Measurements from ENCODE around the gene DMC1. TPM values are rescaled to one million over a fixed set of nuclear protein-coding genes. Genes with fewer than 3 reads are reported as not detected.

Gene DMC1
- total and polyA plus RNA-seq, 11 donors = 0.12 to 2.4 (median 0.51) TPM

DNA sequence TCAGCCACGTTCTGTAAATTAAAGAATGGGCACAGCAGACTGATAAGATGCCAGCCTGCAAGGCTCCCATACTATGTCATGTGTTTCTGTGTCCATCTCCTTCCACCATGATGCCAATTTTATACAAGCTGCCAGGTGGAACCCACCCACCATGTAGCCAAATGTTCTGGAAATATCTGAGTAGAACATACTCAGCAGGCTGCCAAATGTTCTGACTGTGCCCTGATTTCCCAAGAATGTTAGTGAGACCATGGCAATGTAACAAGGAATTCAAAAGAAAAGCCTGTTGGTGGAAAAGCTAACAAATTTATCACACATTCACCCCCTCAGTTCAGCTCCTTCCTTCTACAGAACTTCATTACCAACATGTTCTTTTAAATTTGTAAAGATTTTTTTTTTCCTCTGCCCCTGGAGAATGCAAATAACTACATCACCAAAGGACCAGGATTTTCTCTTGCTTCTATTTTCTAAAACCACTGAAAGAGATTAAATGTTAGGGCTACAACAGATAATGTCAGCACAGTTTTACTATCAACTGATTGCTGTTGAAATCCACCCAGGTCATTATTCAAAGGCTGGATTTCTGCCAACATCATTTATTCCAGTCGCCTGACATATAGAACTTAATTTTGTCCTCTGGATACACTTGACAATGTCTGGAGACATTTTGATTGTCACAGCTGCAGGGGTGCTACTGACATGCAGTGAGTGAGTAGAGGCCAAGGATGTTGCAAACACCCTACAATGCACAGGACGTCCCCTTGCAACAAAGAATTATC is 3.1 kb downstream of the DMC1 start:
- Histone ChIP-seq H3K4me3 (no peak overlapping the region), H3K4me1 (peaks cover 0 to 36% (median 14%) of the 10 kb centered on the region in 12 donors), H3K27ac (peak overlapping the region in 2 of 12 donors; percentile 12 to 31), H3K9me3 (no peaks in the 10 kb centered on the region), H3K36me3 (no peaks in the 10 kb centered on the region), H3K27me3 (peaks cover 0 to 9% (median 0%) of the 10 kb centered on the region in 9 donors)
- DNase-seq (no peak), ATAC-seq (no peak)
- WGBS, 4 donors = 45 to 48% (median 46%) methylated on average over 3 of the region's 3 CpGs
- TF ChIP-seq POLR2A (IDR thresholded peaks at IDR 0.05) = no peak
- TF ChIP-seq, protein P1, sequence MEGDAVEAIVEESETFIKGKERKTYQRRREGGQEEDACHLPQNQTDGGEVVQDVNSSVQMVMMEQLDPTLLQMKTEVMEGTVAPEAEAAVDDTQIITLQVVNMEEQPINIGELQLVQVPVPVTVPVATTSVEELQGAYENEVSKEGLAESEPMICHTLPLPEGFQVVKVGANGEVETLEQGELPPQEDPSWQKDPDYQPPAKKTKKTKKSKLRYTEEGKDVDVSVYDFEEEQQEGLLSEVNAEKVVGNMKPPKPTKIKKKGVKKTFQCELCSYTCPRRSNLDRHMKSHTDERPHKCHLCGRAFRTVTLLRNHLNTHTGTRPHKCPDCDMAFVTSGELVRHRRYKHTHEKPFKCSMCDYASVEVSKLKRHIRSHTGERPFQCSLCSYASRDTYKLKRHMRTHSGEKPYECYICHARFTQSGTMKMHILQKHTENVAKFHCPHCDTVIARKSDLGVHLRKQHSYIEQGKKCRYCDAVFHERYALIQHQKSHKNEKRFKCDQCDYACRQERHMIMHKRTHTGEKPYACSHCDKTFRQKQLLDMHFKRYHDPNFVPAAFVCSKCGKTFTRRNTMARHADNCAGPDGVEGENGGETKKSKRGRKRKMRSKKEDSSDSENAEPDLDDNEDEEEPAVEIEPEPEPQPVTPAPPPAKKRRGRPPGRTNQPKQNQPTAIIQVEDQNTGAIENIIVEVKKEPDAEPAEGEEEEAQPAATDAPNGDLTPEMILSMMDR (IDR thresholded peaks at IDR 0.05) = no peak
- intact Hi-C loops (cut with DNase I) = loop anchor here in 6 of 10 donors (5.0 to 10.0 kb wide), 3 partner anchors 55 to 102 kb away; partner anchors contain the start of genes DDX17 (in 3 of the 6) and KDELR3 (in 1 of the 6)

DNA sequence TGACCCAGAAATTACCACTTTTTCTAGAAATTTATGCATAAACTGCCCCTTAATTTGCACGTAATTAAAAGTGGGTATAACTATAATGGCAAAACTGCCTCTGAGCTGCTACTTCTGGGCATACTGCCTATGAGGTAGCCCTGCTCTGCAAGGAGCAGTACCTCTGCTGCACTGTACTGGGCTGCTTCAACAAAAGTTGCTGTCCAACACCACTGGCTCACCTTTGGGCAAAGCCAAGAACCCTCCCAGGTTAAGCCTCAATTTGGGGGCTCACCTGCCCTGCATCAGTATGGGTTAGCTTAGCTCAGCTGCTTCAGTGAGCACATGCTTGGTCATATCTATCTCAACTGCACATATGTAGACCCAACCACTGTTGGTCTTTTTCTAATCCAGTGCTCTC is 4.5 kb downstream of the DMC1 start:
- no peak for DNase-seq
- no peak overlapping the region for H3K4me3 ChIP-seq
- TF ChIP-seq, protein P1 (IDR thresholded peaks at IDR 0.05) = no peak
- TF ChIP-seq POLR2A (IDR thresholded peaks at IDR 0.05) = no peak
- intact Hi-C loops (cut with DNase I) = loop anchor here in 6 of 10 donors (5.0 to 10.0 kb wide), 3 partner anchors 53 to 101 kb away; partner anchors contain the start of genes DDX17 (in 3 of the 6) and KDELR3 (in 1 of the 6)
- H3K27me3 ChIP-seq = peaks cover 0 to 13% (median 0%) of the 10 kb centered on the region in 9 donors
- ATAC-seq = no peak
- H3K36me3 ChIP-seq = no peaks in the 10 kb centered on the region
- no peak overlapping the region for H3K27ac ChIP-seq
- H3K4me1 ChIP-seq = peaks cover 0 to 25% (median 7%) of the 10 kb centered on the region in 12 donors
- 85 to 97% (median 91%) methylated on average over 1 of the region's 1 CpG for WGBS, 4 donors
- H3K9me3 ChIP-seq = no peaks in the 10 kb centered on the region

DNA sequence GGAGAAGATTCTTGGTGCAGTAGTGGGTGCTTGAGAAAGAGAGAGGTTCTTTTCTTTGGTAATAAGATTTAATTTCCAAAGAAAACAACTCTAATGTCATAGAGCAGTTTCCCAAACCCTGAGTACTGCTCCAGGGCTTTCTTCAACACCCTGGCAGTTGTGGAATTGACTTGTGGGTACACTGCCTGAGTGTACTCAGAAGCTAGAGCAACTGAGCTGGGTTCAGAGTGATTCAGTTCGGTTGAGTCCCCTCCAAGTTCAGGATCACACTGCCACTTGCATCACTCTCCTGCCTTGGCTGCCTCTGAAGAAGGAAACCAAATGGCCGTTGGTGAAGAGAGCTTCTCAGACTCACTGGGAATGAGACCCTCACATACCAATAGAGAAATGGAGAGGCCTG is 5.3 kb downstream of the DMC1 start:
- H3K9me3 ChIP-seq = no peaks in the 10 kb centered on the region

DNA sequence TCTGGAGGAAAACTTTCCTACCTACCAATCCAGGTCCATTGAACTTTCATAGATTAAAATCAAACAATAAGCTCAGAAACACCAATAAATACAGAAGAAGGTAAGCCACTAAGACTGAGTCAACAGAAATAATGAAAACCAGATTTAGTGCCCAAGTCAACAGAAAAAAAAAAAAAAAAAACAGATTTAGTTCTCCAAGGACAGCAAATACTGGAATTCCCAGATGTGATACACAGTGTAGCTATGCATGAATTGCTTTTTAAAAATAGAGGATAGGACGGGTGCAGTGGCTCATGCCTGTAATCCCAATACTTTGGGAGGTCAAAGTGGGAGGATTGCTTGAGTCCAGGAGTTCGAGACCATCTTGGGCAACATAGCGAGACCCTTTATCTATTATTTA is 15.7 kb downstream of the DMC1 start:
- no peaks in the 10 kb centered on the region for H3K36me3 ChIP-seq
- H3K4me1 ChIP-seq = peaks cover 0 to 9% (median 0%) of the 10 kb centered on the region in 12 donors
- no peaks in the 10 kb centered on the region for H3K9me3 ChIP-seq
- intact Hi-C loops (cut with DNase I) = no loop called here
- ATAC-seq (no peak), DNase-seq (no peak)
- H3K27ac ChIP-seq = no peak overlapping the region
- H3K27me3 ChIP-seq = peaks cover 0 to 41% (median 0%) of the 10 kb centered on the region in 9 donors
- WGBS, 4 donors = 81 to 94% (median 88%) methylated on average over 3 of the region's 3 CpGs
- TF ChIP-seq POLR2A (IDR thresholded peaks at IDR 0.05) = no peak
- TF ChIP-seq, protein P1 (IDR thresholded peaks at IDR 0.05) = no peak
- H3K4me3 ChIP-seq = no peak overlapping the region

More for the DNA sequence above, 5.3 kb downstream of the DMC1 start:
- TF ChIP-seq, protein P1 (IDR thresholded peaks at IDR 0.05) = no peak
- TF ChIP-seq POLR2A (IDR thresholded peaks at IDR 0.05) = no peak
- intact Hi-C loops (cut with DNase I) = loop anchor here in 6 of 10 donors (5.0 to 10.0 kb wide), 3 partner anchors 52 to 100 kb away; partner anchors contain the start of genes DDX17 (in 3 of the 6) and KDELR3 (in 1 of the 6)
- Histone ChIP-seq H3K36me3 (no peaks in the 10 kb centered on the region), H3K4me1 (peaks cover 0 to 22% (median 4%) of the 10 kb centered on the region in 12 donors), H3K27ac (no peak overlapping the region), H3K27me3 (peaks cover 0 to 18% (median 0%) of the 10 kb centered on the region in 9 donors), H3K4me3 (no peak overlapping the region)
- DNase-seq (no peak), ATAC-seq (no peak)
- WGBS, 4 donors = 82 to 87% (median 85%) methylated on average over 2 of the region's 2 CpGs
